Activated CD4-positive, alpha-beta T cell treated with anti-CD3 and anti-CD28 coated beads, Interleukin-2, Interleukin-4, amounts not matched to agents 100 ng/mL and 50 ng/mL, durations not matched to agents 16 hours and 8 hours (primary cell): Measurements from ENCODE around the gene NPBWR2.

Experiments used
- DNase-seq: peaks from one replicate; pipeline ENCODE4 v3.0.0-alpha.2; 2020; ENCODE audit warnings: low spot score

NPBWR2 gene

DNA sequence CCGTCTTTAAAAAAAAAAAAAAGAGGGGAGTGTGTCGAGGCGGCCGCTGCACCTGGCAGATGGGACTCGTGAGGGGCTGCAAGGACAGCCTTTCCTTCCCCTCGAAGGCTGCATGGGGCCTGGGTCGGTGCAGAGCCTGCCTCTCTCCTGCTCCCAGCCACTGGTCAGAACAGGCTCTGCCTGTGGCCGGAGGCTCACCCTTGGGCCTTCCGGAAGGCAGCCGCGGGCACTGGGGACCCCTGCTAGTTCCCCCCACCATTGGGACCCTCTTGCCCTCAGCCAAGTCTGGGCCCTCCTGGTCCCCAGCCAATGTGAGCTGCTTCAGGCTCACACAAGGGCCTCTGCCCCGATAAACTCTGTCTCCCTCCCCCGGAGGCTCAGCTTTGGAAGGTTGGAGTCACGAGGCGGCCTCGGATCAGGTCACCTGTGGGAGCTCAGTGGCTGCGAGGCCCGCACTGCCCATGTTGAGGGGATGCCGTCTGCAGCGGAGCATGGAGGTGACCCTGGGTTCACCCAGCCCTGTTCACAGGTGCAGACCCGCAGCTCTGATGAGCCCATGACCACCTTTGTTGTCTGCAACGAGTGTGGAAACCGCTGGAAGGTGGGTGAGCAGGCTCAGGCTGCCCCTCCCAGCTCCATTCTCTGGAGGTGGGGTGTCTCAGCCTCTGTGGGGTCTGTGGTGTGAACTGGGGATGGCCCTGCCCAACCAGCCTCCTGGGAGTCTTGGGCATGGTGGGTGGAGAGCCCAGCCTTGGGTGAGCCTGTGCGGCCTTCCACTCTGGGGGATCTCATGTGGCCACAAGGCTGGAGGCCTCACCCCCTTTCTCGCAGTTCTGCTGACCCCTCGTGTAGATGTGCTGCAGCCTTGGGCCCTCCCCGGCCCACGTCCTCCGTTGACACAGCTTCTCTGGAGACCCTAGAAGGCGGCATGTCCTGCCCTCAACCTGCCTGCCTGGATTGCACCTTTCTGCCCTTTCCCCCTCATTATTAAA lies 35.7 kb downstream of the NPBWR2 start:
- DNase-seq, result no peak

DNA sequence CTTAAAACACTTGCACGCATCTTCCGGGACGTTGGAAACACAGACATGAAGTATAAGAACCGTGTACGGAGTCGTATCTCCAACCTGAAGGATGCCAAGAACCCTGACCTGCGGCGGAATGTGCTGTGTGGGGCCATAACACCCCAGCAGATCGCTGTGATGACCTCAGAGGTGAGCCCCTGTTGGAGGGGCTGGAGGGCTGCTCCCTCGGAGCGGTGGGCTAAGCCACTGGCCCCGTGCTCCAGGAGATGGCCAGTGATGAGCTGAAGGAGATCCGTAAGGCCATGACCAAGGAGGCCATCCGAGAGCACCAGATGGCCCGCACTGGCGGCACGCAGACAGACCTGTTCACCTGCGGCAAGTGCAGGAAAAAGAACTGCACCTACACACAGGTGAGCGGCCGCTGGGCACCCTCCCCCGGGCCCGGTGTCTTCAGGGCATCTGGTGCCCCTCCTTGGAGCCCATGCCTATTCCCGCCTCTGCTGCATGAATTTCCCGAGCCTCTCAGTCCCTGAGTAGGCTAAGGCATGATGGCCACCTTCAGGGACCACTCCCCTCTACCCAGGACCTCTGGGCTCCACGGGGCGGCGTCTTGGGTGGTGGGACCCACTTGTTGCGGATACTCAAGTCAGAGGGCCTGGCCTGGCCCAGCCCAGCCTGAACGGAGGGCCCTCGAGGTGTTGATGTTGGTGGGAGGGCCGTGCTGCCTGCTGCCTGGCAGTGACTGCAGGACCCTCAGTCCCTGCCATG lies 36.9 kb downstream of the NPBWR2 start:
- no peak for DNase-seq

DNA sequence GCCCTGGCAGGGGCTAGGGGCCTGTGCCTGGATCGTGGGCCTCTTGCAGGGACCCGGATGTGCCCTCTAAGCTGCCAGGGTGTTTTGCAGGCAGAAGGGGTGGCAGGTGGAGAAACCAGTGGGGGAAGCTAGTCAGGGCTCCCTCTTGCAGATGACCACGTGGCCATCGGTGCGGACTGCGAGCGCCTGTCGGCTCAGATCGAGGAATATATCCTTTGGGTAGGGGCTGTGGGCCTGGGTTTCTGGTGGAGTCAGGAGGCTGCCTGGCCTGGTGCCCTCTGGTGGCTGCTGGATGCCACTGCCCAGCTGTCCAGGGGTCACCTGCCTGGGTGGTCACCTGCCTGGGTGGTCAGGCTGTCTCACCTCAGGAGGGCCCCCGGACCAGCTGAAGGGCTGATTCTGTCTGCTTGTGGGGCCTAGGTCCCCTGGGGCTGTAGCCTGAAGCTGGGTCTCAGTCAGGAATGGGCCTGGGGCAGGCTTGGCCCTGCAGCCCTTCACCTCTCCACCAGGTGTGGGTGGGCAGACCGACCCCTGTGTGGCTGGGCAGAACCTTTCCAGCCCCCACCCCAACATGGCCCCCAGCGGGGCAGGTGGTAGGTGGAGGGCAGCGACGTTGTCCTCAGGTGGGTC lies 37.6 kb downstream of the NPBWR2 start:
- no peak for DNase-seq

DNA sequence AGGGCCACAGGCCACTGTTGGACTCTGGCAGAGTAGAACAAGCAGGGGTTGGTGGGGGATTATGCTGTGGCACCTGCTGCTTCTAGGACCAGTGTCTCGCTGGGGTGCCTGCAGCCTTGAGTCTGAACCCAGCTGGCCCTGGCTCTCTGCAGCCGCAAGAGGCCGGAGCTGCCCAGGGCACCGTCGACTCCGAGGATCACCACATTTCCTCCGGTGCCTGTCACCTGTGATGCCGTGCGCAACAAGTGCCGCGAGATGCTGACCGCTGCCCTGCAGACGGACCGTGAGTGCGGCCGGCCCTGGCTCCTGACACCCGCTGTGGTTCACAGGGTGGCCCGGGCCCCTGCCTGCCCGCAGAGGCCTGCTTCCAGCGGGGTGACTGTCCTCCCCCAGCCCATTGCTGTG lies 38.2 kb downstream of the NPBWR2 start:
- no peak for DNase-seq

- DNase-seq, result no peak
Measured at GRCh38 chr20:64068386-64069208, 38.8 kb downstream of the NPBWR2 start.

DNA sequence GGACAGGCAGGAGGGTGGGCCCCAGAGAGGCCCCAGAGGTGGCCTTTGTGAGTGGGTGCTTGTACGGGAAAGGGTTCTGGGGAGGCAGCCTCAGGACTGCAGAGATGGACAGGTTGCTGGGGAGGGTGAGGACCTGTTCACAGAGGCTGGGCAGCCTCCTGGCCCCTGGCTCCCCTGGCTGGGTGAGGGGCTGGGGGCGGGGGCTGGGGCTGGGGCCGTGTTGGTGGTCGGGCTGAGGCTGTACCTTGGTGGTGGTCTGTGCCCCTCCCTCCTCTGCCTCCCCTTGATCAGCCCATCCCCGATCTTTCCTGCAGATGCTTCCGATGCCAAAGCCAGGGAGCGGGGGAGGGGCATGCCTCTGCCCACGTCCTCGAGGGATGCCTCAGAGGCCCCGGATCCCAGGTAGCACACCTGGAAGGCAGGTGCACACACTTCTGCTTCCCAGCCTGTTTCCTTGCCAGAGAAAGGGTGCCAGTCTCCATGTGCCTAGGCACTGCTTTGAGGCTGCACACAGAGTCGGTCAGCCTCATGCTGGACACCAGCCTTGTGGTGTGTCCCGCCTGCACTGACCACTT lies 39.5 kb downstream of the NPBWR2 start:
- DNase-seq, result no peak

GRCh38 chr20:64067005-64067632 lies 40.2 kb downstream of the NPBWR2 start:
- no peak for DNase-seq

DNA sequence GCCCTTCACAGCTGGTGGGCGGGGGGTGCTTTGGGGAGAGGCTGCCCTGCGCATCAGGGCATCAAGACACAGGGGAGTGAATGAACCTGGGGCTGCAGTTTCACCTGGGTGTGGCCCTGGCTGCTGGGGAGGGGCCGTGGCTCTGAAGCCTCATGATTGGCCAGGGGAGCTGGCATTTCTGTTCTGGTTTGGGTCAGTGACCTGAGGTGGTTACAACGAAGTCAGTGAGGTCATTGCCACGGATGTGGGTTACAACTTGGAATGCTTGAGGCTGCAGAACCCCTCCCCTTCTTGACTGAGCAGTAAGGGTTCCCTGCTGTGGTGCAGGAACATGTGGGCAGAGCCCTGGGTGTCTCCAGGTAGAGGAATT lies 41.4 kb downstream of the NPBWR2 start:
- DNase-seq, result peak; percentile 85

DNA sequence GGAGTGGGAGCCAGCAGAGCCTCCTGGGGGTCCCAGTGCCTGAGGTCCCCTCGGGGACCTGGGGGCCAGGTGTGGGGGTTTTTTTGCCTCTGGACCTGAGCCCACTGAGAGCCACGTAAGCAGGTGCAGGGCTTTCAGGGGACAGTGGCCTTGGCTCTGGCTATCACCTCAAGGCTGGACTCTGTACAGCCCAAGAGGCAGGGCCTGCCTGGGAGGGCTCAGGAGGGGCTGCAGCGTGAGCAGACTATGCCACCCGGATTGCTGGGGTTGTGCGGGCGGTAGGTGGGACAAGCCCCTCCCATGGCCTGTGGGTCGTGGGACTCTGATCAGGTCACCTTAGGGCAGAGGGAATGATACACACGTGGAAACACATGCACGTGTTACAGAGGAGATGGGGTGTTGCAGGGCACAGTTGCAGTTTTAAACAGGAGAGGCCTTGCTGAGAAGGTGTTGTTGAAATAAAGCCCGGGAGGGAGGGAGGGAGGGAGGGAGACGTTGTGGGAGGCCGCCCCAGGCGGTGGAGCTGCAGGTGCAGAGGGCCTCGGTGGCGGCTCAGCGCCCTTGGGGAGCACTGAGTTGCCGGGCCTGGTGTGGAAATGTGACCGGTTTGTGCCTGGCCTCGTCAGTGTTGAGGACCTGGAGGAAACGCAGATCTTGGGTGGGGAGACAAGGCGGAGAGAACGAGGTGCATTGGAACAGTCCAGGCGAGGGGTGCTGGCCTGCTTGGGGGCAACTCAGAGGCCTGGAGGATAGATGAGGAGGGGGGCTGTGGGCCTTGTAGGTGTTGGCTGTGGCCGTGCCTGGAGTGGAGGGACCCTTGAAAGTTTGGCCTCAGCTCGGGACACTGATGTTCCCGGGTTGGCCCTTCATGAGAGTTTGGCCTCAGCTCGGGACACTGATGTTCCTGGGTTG lies 42.0 kb downstream of the NPBWR2 start:
- no peak for DNase-seq

GRCh38 chr20:64064145-64064698 lies 43.1 kb downstream of the NPBWR2 start:
- no peak for DNase-seq

DNA sequence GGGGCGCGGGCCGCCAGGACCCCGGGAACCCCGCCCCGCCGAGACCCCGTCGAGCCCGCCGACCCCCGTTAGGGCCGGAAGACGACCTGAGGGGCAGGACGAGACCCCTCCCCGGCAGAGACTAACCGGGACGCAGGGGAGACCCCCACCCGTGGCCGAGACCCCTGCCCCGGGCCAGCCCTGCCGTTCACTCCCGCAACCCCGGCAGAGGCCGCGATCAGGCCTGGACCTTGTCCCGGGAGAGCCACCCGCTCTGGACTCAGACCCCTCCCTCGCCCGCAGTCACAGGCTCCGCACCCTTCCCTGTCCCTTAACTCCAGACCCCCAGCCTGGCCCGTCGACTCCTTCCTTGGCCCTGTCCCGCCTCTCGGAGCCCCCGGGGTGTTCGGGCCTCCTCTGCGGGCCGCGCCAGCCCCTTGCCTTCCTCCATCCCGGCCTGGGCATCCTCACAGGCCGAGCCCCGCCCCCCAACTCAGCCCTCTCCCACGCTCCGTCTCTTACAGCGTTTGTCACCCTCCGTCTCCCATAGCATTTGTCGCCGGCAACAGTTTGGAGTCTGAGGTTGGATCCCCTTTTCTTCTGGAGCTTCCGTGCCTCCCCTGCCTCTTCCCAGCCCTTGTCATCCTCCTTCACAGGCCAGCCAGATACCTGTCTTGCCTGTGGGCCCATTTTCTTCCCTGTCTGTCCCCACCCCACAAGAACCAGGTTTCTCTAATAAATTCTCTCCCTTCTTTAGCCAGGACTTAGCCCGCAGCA lies 43.8 kb downstream of the NPBWR2 start:
- DNase-seq, result no peak

DNA sequence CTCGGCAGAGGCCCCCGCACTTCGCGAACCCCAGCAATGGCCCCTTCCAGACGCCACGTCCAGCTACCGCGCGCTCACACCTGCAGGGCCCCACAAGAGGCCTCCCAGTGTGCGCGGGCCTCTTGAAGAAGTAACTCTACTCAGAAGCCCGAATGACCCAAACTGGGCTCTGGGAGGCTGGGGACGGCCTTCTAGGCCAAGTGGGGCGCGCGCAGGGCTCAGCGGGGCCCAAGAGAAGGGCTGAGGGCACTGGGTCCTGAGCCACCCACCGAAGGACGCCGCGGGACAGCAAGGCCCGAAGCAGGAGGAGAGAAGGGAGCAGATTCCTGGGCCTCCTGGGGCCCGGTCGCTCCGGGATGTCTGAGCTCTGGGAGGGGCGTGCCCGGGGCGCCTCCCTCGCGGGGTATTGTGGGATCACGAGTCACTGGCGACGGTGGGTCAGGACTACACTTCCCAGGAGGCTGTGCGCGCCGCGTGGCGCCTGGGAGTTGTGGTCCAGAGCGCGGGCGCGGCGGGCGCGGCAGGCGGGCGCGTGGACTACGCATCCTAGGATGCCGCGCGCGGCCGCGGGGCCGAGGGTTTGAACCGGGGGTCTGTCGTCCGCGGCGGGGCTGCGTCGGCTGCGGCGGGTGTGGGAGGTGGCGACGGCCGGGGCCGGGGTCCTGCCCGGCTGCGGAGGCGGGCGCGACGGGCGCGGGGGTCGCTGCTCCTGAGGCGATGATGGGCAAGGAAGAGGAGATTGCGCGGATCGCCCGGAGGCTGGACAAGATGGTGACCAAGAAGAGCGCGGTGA lies 44.6 kb downstream of the NPBWR2 start, which contains the start of gene TCEA2:
Gene TCEA2 (plus strand): TSS at position 603 of the 793 bp plus-strand sequence. CDS start 115 bp downstream, at position 718.
- DNase-seq, result peak; percentile 97

- DNase-seq, result no peak
Measured at GRCh38 chr20:64062276-64062595, 45.1 kb downstream of the NPBWR2 start.

DNA sequence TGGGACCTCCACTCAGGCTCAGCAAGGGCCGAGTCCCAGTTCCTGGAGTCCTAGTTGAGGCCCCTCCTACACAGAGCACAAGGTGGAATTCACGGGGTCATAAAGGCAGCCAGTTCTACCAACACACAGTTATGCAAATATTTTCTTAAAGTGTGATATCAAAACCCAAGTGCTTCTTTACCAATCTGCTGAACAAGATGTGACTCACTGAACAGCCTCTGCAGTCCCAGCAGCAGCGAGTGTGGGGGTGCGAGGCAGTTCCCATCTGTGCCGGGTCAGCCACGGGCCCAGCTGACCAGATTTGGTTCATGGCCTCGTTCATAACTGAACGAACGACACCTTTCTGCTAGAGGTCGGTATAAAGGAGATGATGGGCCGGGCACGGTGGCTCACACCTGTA lies 48.8 kb downstream of the NPBWR2 start:
- DNase-seq, result no peak

- DNase-seq, result peak; percentile 80
Measured at GRCh38 chr20:64057628-64058498, 49.5 kb downstream of the NPBWR2 start.

GRCh38 chr20:64056889-64057627 lies 50.3 kb downstream of the NPBWR2 start:
- no peak for DNase-seq

GRCh38 chr20:64056639-64056888 lies 50.8 kb downstream of the NPBWR2 start:
- DNase-seq, result no peak
